HL-60/S4 (cell line): Measurements from ENCODE around the gene SIGLEC15.
"Not testable (repeated sequence)": the region's sequence is repeated elsewhere in the genome, so short reads cannot be mapped to it uniquely, and the experiment has no call there.

Experiments used
- in situ Hi-C: fragments of 300-500 bp; cut with MboI; formaldehyde crosslinking; loops from 2 replicates; pipeline ENCODE4 v1.14.3; 2022; ENCODE audit warnings: low sequenced_read_pairs

The SIGLEC15 gene

GRCh38 chr18:45825258-45826044 lies at the start of gene SIGLEC15:
SIGLEC15 (plus strand) TSS chr18:45825675; CDS start chr18:45825729, 54 bp downstream.
- in situ Hi-C loops, result no loop called here

GRCh38 chr18:45775743-45776142 lies 49.7 kb upstream of the SIGLEC15 start:
- in situ Hi-C loops, result no loop called here

- in situ Hi-C loops, result no loop called here
These were observed 48.1 kb upstream of the SIGLEC15 start for GRCh38 chr18:45777393-45777792.

- in situ Hi-C loops, result no loop called here
These were observed 44.9 kb upstream of the SIGLEC15 start for GRCh38 chr18:45780568-45780967.

GRCh38 chr18:45782662-45783061 lies 42.8 kb upstream of the SIGLEC15 start:
- in situ Hi-C loops, result no loop called here

GRCh38 chr18:45783097-45784075 lies 42.1 kb upstream of the SIGLEC15 start:
- in situ Hi-C loops, result no loop called here

- in situ Hi-C loops, result no loop called here
These were observed 40.3 kb upstream of the SIGLEC15 start for GRCh38 chr18:45785134-45785533.

- in situ Hi-C loops, result no loop called here
These were observed 38.5 kb upstream of the SIGLEC15 start for GRCh38 chr18:45786941-45787340.

- in situ Hi-C loops, result no loop called here
These were observed 38.1 kb upstream of the SIGLEC15 start for GRCh38 chr18:45787346-45787745.

GRCh38 chr18:45788861-45789260 lies 36.6 kb upstream of the SIGLEC15 start:
- in situ Hi-C loops, result no loop called here

- in situ Hi-C loops, result no loop called here
These were observed 32.8 kb upstream of the SIGLEC15 start for GRCh38 chr18:45792506-45793263.

GRCh38 chr18:45793264-45793965 lies 32.1 kb upstream of the SIGLEC15 start:
- in situ Hi-C loops, result no loop called here

- in situ Hi-C loops, result no loop called here
These were observed 24.0 kb upstream of the SIGLEC15 start for GRCh38 chr18:45801416-45802004.

- in situ Hi-C loops, result no loop called here
These were observed 22.5 kb upstream of the SIGLEC15 start for GRCh38 chr18:45802814-45803492.

- in situ Hi-C loops, result no loop called here
These were observed 19.9 kb upstream of the SIGLEC15 start for GRCh38 chr18:45805551-45805950.

GRCh38 chr18:45806226-45806625 lies 19.2 kb upstream of the SIGLEC15 start:
- in situ Hi-C loops, result no loop called here

- in situ Hi-C loops, result not testable (repeated sequence)
These were observed 18.3 kb upstream of the SIGLEC15 start for GRCh38 chr18:45807144-45807543.

- in situ Hi-C loops, result not testable (repeated sequence)
These were observed 10.7 kb upstream of the SIGLEC15 start for GRCh38 chr18:45814733-45815132.

GRCh38 chr18:45817543-45817942 lies 7.9 kb upstream of the SIGLEC15 start:
- in situ Hi-C loops, result no loop called here
